ENCODE measurements around the gene OGFOD1. TPM values are rescaled to one million over a fixed set of nuclear protein-coding genes. Genes with fewer than 3 reads are reported as not detected.

Gene OGFOD1
- total RNA-seq, 1 donor from 2014 or later: 107 TPM

GRCh38 chr16:56413381-56413780 is 38.0 kb upstream of the OGFOD1 start:
- DNase-seq (ENCODE audit: low read depth) (no peak), FAIRE-seq (no peak)
- Mint-ChIP-seq H3K27ac (ENCODE audit: unreplicated experiment) (no peak overlapping the region), H3K27me3 (ENCODE audit: low read depth, unreplicated experiment) (no peaks in the 10 kb centered on the region), H3K4me1 (ENCODE audit: low read depth, unreplicated experiment) (no peaks in the 10 kb centered on the region), H3K9me3 (ENCODE audit: unreplicated experiment) (no peaks in the 10 kb centered on the region), H3K4me3 (ENCODE audit: unreplicated experiment) (no peak overlapping the region), H3K36me3 (ENCODE audit: low read depth, unreplicated experiment) (peaks cover 7% of the 10 kb centered on the region)
- H3K79me2 ChIP-seq (ENCODE audit: insufficient read depth, low read length): peaks cover 47% of the 10 kb centered on the region
- no peak overlapping the region for H3K4me3 ChIP-seq (ENCODE audit: insufficient read depth, low read depth, low read length)
- H3K9me3 ChIP-seq (ENCODE audit: insufficient read depth, low read depth, low read length): no peaks in the 10 kb centered on the region
- H3K27me3 ChIP-seq (ENCODE audit: insufficient read depth, low read length): no peaks in the 10 kb centered on the region
- H3K27ac ChIP-seq (ENCODE audit: low read depth, low read length): no peak overlapping the region
- H3K9ac ChIP-seq (ENCODE audit: low read length): no peak overlapping the region
- peaks cover 31% of the 10 kb centered on the region for H4K20me1 ChIP-seq (ENCODE audit: insufficient read depth, low read length)
- H3K4me1 ChIP-seq (ENCODE audit: insufficient read depth, low read length): peaks cover 4% of the 10 kb centered on the region
- TF ChIP-seq CTCF (IDR thresholded peaks at IDR 0.05; ENCODE audit: insufficient read depth, low read depth, low read length) (no peak), EZH2 (IDR thresholded peaks at IDR 0.05; ENCODE audit: insufficient read depth, low read length) (no peak)
- H3K4me2 ChIP-seq (ENCODE audit: low read length): no peak overlapping the region
- no peak overlapping the region for H2AFZ ChIP-seq (ENCODE audit: low read depth, low read length)
- H3K36me3 ChIP-seq (ENCODE audit: insufficient read depth, low read length): peaks cover 15% of the 10 kb centered on the region

DNA sequence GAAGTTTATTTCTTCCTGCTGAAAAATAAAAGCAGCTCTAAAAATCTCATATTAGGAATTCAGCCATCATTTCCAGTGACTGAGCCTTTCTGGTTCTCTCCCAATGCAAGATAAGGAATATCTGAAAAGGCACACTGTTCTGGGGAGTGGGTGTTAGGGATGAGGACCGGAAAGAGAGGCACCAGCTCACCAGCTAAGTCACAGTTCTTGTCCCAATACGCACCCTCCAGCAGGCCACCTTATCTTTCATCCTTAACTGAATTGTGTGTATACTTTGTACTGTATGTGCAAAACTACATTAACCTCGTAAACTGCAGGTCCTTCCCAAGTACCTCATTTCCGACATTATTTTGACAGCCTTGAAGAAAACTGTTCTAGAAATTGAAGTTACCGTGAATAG is 37.0 kb upstream of the OGFOD1 start:
- Histone ChIP-seq H3K4me2 (ENCODE audit: low read length) (no peak overlapping the region), H3K9ac (ENCODE audit: low read length) (no peak overlapping the region), H3K27ac (ENCODE audit: low read depth, low read length) (no peak overlapping the region), H3K4me1 (ENCODE audit: insufficient read depth, low read length) (no peaks in the 10 kb centered on the region), H3K36me3 (ENCODE audit: insufficient read depth, low read length) (peaks cover 7% of the 10 kb centered on the region), H3K27me3 (ENCODE audit: insufficient read depth, low read length) (no peaks in the 10 kb centered on the region), H3K9me3 (ENCODE audit: insufficient read depth, low read depth, low read length) (no peaks in the 10 kb centered on the region), H2AFZ (ENCODE audit: low read depth, low read length) (no peak overlapping the region), H3K79me2 (ENCODE audit: insufficient read depth, low read length) (peaks cover 56% of the 10 kb centered on the region), H4K20me1 (ENCODE audit: insufficient read depth, low read length) (peaks cover 35% of the 10 kb centered on the region), H3K4me3 (ENCODE audit: insufficient read depth, low read depth, low read length) (no peak overlapping the region)
- Mint-ChIP-seq H3K4me3 (ENCODE audit: unreplicated experiment) (no peak overlapping the region), H3K4me1 (ENCODE audit: low read depth, unreplicated experiment) (no peaks in the 10 kb centered on the region), H3K27me3 (ENCODE audit: low read depth, unreplicated experiment) (no peaks in the 10 kb centered on the region), H3K36me3 (ENCODE audit: low read depth, unreplicated experiment) (peaks cover 3% of the 10 kb centered on the region), H3K27ac (ENCODE audit: unreplicated experiment) (no peak overlapping the region), H3K9me3 (ENCODE audit: unreplicated experiment) (no peaks in the 10 kb centered on the region)
- no peak for TF ChIP-seq CTCF (IDR thresholded peaks at IDR 0.05; ENCODE audit: insufficient read depth, low read depth, low read length)
- no peak for TF ChIP-seq EZH2 (IDR thresholded peaks at IDR 0.05; ENCODE audit: insufficient read depth, low read length)
- FAIRE-seq (no peak), DNase-seq (ENCODE audit: low read depth) (no peak)

DNA sequence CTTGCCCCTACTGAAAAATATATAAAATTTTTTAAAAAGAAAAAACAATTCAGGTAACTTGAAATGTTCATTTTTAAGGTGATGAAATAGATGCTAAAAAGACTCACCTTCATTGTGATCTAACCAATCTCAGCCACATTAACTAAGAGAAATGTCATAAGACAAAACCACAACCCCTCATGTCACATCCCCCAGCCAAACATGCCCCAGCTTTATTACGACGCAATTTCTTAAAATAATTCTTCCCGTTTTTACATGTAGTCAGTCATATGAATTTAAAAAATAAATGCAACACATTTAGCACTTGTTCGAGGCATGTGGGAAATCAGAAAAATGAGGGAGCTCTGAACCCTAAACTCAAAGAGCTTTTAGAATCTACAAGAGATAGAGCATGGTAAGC is 35.5 kb upstream of the OGFOD1 start:
- FAIRE-seq: no peak
- Histone ChIP-seq H3K36me3 (ENCODE audit: insufficient read depth, low read length) (peaks cover 7% of the 10 kb centered on the region), H3K4me3 (ENCODE audit: insufficient read depth, low read depth, low read length) (no peak overlapping the region), H3K9ac (ENCODE audit: low read length) (no peak overlapping the region), H3K27me3 (ENCODE audit: insufficient read depth, low read length) (no peaks in the 10 kb centered on the region), H3K4me2 (ENCODE audit: low read length) (no peak overlapping the region), H2AFZ (ENCODE audit: low read depth, low read length) (no peak overlapping the region), H3K27ac (ENCODE audit: low read depth, low read length) (no peak overlapping the region), H3K9me3 (ENCODE audit: insufficient read depth, low read depth, low read length) (no peaks in the 10 kb centered on the region), H4K20me1 (ENCODE audit: insufficient read depth, low read length) (peaks cover 48% of the 10 kb centered on the region), H3K4me1 (ENCODE audit: insufficient read depth, low read length) (no peaks in the 10 kb centered on the region), H3K79me2 (ENCODE audit: insufficient read depth, low read length) (peaks cover 69% of the 10 kb centered on the region)
- TF ChIP-seq CTCF (IDR thresholded peaks at IDR 0.05; ENCODE audit: insufficient read depth, low read depth, low read length) (no peak), EZH2 (IDR thresholded peaks at IDR 0.05; ENCODE audit: insufficient read depth, low read length) (no peak)
- Mint-ChIP-seq H3K9me3 (ENCODE audit: unreplicated experiment) (no peaks in the 10 kb centered on the region), H3K4me3 (ENCODE audit: unreplicated experiment) (no peak overlapping the region), H3K27me3 (ENCODE audit: low read depth, unreplicated experiment) (no peaks in the 10 kb centered on the region), H3K36me3 (ENCODE audit: low read depth, unreplicated experiment) (peaks cover 2% of the 10 kb centered on the region), H3K4me1 (ENCODE audit: low read depth, unreplicated experiment) (peaks cover 3% of the 10 kb centered on the region), H3K27ac (ENCODE audit: unreplicated experiment) (no peak overlapping the region)
- no peak for DNase-seq (ENCODE audit: low read depth)

Data from astrocyte (in vitro differentiated cells and primary cell).